Natural killer cell (primary cell): ENCODE data around the gene STARD3NL. TPM values are rescaled to one million over a fixed set of nuclear protein-coding genes. Genes with fewer than 3 reads are reported as not detected.
A peak's percentile ranks its signal among the peaks of the same experiment; 100 is the strongest.

Experiments used
- ATAC-seq, 3 donors: fragments of 150-1000 bp in 2 of 3; fragments of 200-7000 bp in 1 of 3; cut with Tn5 transposase; 1 replicate in 1 of 3; 2 replicates in 2 of 3; pipeline ENCODE4 v1.10.0; 2021; ENCODE audit warnings: mild to moderate bottlenecking in 2 of 3, moderate library complexity in 2 of 3
- DNase-seq, 2 donors: peaks; one replicate each; pipeline versions ENCODE4 v3.0.0 to v3.0.0-alpha.2; 2013 to 2021; ENCODE audit warnings: mixed read lengths in 1 of 2
- H3K27ac ChIP-seq: one replicate; pipeline ENCODE4 v1.5.1; 2013; ENCODE audit warnings: mild to moderate bottlenecking, low read length
- H3K27me3 ChIP-seq: one replicate; pipeline ENCODE4 v1.6.1; 2013; ENCODE audit warnings: low read length; ENCODE audit not compliant: control insufficient read depth, insufficient read depth
- H3K36me3 ChIP-seq: one replicate; pipeline ENCODE4 v1.6.1; 2013; ENCODE audit warnings: low read length; ENCODE audit not compliant: control insufficient read depth, insufficient read depth
- H3K4me1 ChIP-seq: one replicate; pipeline ENCODE4 v1.6.1; 2013; ENCODE audit warnings: low read length; ENCODE audit not compliant: control insufficient read depth, insufficient read depth
- H3K4me3 ChIP-seq: one replicate; pipeline ENCODE4 v1.5.1; 2013; ENCODE audit warnings: low read length
- H3K9me3 ChIP-seq: one replicate; pipeline ENCODE4 v1.6.1; 2013; ENCODE audit warnings: low read length; ENCODE audit not compliant: control insufficient read depth, insufficient read depth
- H3K27ac Mint-ChIP-seq, 2 donors: one replicate each; pipeline ENCODE4 v1.8.0; 2022; ENCODE audit warnings: mild to moderate bottlenecking in 2 of 2, mixed read lengths in 2 of 2, moderate library complexity in 1 of 2
- H3K27me3 Mint-ChIP-seq, 2 donors: one replicate each; pipeline ENCODE4 v1.8.0; 2022; ENCODE audit warnings: low read depth in 2 of 2, mixed read lengths in 2 of 2
- H3K36me3 Mint-ChIP-seq: one replicate; pipeline ENCODE4 v1.8.0; 2022; ENCODE audit warnings: mixed read lengths
- H3K4me1 Mint-ChIP-seq, 2 donors: one replicate each; pipeline ENCODE4 v1.8.0; 2022; ENCODE audit warnings: mixed read lengths in 2 of 2
- H3K4me3 Mint-ChIP-seq: one replicate; pipeline ENCODE4 v1.8.0; 2022; ENCODE audit warnings: mild to moderate bottlenecking, moderate library complexity, mixed read lengths
- H3K9me3 Mint-ChIP-seq, 2 donors: one replicate each; pipeline ENCODE4 v1.8.0; 2022; ENCODE audit warnings: mixed read lengths in 2 of 2
- WGBS: methylation state at CpG from one replicate; pipeline ENCODE4 v1.1.7; 2013; ENCODE audit warnings: missing lambda C conversion rate; ENCODE audit not compliant: insufficient coverage; 5-methylcytosine and 5-hydroxymethylcytosine counted together
- intact Hi-C: fragments of 100-400 bp; cut with micrococcal nuclease; formaldehyde crosslinking; loops from one replicate; pipeline ENCODE4 v1.14.2; 2022
- total RNA-seq, 4 donors: library from RNA; stranded (reverse); fragments of 120-200 nt in 1 of 4; gene quantifications; one replicate each; pipeline versions ENCODE4 v1.2.3 to v1.2.4, GENCODE V29; 2013 to 2022
- TF ChIP-seq, protein P1 (sequence below): fragments of 200-600 bp; IDR thresholded peaks from one replicate; pipeline ENCODE4 v1.8.0; 2022; ENCODE audit warnings: antibody characterized with exemption

Gene STARD3NL
- total RNA-seq, 3 donors from 2014 or later (not counting 1 experiment from before 2014, with no cell fraction given): 30.6 to 38.6 (median 38.3) TPM

DNA sequence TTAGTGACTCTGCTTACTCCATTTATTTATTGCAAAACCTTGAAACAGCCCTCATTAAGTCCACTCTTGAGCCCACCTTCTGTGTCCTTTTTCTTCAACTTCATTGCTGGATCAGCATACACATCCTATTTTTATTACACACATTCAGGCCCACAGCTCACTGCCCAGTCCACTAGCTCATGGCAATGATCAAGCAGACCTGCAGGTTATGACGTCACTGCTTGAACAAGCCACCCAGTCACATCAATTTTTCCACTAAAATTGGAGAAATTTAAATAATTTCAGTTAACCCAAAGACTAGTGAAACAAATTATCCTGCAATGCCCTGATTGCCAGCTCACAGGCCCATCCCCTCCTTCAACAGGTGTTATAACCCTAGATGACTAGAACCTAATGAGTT, 16.0 kb upstream of the STARD3NL start:
- no peaks in the 10 kb centered on the region for H3K9me3 ChIP-seq
- H3K27ac Mint-ChIP-seq: no peak overlapping the region
- H3K27ac ChIP-seq: no peak overlapping the region
- no peaks in the 10 kb centered on the region for H3K36me3 ChIP-seq
- intact Hi-C loops: loop anchor here (5.0 kb wide), 1 partner anchor 55 kb away; no protein-coding TSS in a partner anchor
- no peak overlapping the region for H3K4me3 Mint-ChIP-seq
- TF ChIP-seq, protein P1, sequence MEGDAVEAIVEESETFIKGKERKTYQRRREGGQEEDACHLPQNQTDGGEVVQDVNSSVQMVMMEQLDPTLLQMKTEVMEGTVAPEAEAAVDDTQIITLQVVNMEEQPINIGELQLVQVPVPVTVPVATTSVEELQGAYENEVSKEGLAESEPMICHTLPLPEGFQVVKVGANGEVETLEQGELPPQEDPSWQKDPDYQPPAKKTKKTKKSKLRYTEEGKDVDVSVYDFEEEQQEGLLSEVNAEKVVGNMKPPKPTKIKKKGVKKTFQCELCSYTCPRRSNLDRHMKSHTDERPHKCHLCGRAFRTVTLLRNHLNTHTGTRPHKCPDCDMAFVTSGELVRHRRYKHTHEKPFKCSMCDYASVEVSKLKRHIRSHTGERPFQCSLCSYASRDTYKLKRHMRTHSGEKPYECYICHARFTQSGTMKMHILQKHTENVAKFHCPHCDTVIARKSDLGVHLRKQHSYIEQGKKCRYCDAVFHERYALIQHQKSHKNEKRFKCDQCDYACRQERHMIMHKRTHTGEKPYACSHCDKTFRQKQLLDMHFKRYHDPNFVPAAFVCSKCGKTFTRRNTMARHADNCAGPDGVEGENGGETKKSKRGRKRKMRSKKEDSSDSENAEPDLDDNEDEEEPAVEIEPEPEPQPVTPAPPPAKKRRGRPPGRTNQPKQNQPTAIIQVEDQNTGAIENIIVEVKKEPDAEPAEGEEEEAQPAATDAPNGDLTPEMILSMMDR: no peak
- H3K9me3 Mint-ChIP-seq: no peaks in the 10 kb centered on the region
- no peaks in the 10 kb centered on the region for H3K4me1 Mint-ChIP-seq
- 85% methylated on average over 1 of the region's 1 CpG for WGBS
- H3K4me3 ChIP-seq: no peak overlapping the region
- no peaks in the 10 kb centered on the region for H3K4me1 ChIP-seq
- no peak for DNase-seq
- no peaks in the 10 kb centered on the region for H3K36me3 Mint-ChIP-seq
- peaks cover 0 to 5% of the 10 kb centered on the region in 2 donors for H3K27me3 Mint-ChIP-seq
- H3K27me3 ChIP-seq: no peaks in the 10 kb centered on the region
- ATAC-seq: no peak

DNA sequence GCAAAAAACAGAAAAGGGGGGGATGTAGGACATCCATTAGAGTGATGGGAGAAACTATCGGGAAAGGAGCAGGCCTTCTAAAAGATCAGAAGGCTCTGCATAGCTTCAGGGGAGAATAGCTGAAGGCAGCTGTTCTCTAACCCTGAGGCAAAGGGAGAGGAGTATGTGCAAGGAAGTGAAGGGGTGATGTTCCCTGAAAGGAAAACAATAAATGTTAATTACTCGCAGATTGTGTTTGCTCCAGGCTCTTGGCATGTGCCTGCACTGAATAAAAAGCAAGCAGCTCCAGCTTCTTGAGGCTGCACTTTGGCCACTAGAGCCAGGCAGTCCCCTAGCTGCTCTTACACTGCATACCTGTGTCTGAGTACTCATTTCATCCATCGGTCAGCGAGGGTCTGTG, 14.4 kb upstream of the STARD3NL start:
- no peak overlapping the region for H3K27ac Mint-ChIP-seq
- 94% methylated on average over 4 of the region's 4 CpGs for WGBS

DNA sequence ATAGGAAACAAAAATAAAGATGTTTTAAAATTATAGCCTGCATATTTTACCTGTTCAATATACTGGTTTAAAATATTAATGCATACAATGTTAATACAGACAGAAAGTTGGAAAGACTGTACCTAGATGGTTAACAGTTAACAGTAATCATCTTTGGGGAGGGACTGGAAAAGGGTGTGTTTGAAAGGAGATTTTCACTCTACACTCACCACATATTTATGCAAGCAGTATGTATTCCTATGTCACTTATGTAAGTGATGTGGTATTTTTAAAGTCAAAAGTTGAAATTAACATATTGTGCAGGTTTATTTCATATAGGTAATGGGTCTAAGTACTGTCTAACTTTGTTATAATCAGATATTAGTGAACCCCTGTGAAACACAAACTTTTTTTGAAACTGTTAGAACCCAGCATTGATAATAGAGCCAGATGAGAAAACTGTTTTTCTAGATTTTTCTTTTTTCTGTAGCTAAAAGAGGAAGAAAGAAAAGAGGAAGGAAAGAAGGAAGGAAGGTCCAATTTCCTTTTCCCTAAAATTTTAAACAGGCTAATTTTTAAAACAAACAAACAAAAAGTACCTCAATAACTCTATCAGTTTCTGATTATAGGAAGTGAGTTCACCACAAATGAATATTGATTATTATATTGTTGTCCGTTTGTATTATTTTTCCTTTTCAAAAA, 9.0 kb upstream of the STARD3NL start:
- Mint-ChIP-seq H3K27ac (peak overlapping the region in 1 of 2 donors; percentile 4), H3K9me3 (no peaks in the 10 kb centered on the region), H3K4me1 (peaks cover 17 to 21% of the 10 kb centered on the region in 2 donors), H3K4me3 (no peak overlapping the region), H3K36me3 (no peaks in the 10 kb centered on the region), H3K27me3 (peaks cover 6 to 12% of the 10 kb centered on the region in 2 donors)
- H3K4me3 ChIP-seq: no peak overlapping the region
- no peak overlapping the region for H3K27ac ChIP-seq
- intact Hi-C loops: no loop called here
- no peak for DNase-seq
- TF ChIP-seq, protein P1: no peak
- H3K27me3 ChIP-seq: no peaks in the 10 kb centered on the region
- no peaks in the 10 kb centered on the region for H3K9me3 ChIP-seq
- H3K4me1 ChIP-seq: peaks cover 6% of the 10 kb centered on the region
- ATAC-seq: no peak
- H3K36me3 ChIP-seq: no peaks in the 10 kb centered on the region
- no CpG with 5 or more reads among the region's 1 CpG for WGBS

More for the DNA sequence above, 14.4 kb upstream of the STARD3NL start:
- Histone ChIP-seq H3K36me3 (no peaks in the 10 kb centered on the region), H3K27ac (no peak overlapping the region), H3K9me3 (no peaks in the 10 kb centered on the region), H3K4me3 (no peak overlapping the region), H3K27me3 (no peaks in the 10 kb centered on the region), H3K4me1 (no peaks in the 10 kb centered on the region)
- peaks cover 0 to 6% of the 10 kb centered on the region in 2 donors for H3K4me1 Mint-ChIP-seq
- TF ChIP-seq, protein P1: no peak
- DNase-seq: no peak
- no peaks in the 10 kb centered on the region for H3K9me3 Mint-ChIP-seq
- ATAC-seq: no peak
- H3K4me3 Mint-ChIP-seq: no peak overlapping the region
- H3K27me3 Mint-ChIP-seq: peaks cover 0 to 5% of the 10 kb centered on the region in 2 donors
- intact Hi-C loops: loop anchor here (5.0 kb wide), 1 partner anchor 56 kb away; no protein-coding TSS in a partner anchor
- no peaks in the 10 kb centered on the region for H3K36me3 Mint-ChIP-seq
